SK-N-SH (cell line): ENCODE results near the gene ITGB6. TPM values are rescaled to one million over a fixed set of nuclear protein-coding genes. Genes with fewer than 3 reads are reported as not detected.

Source experiments
- CTCF ChIA-PET: fragments of 300-600, 350-600 bp; formaldehyde crosslinking; extraction: SDS; loops from one replicate; lab custom pipeline; 2021; lab: Yijun Ruan, JAX
- POLR2A ChIA-PET: fragments of 350-600 bp; sonication (Branson Sonifier 250); formaldehyde crosslinking; extraction: SDS; loops from one replicate; lab custom pipeline; 2020; ENCODE audit warnings: antibody characterized with exemption, inconsistent platforms; lab: Yijun Ruan, JAX
- DNase-seq: peaks from one replicate; pipeline ENCODE4 v3.0.0; 2012
- H2AFZ ChIP-seq: fragments of 200-600 bp; sonication (generic); 2 replicates; pipeline ENCODE4 v1.8.1; 2016; ENCODE audit warnings: antibody characterized with exemption, mild to moderate bottlenecking, low read depth
- H3F3A ChIP-seq: fragments of 200-600 bp; sonication (generic); replicated peaks from 2 replicates; pipeline ENCODE3; 2016; ENCODE audit warnings: antibody characterized with exemption, mild to moderate bottlenecking; ENCODE audit not compliant: insufficient read depth
- H3K27ac ChIP-seq, 2 experiments: fragments of 200-500 bp in 1 of 2; fragments of 200-600 bp in 1 of 2; sonication (Bioruptor generic) in 1 of 2; sonication (generic), shearing (Covaris generic) in 1 of 2; 2 replicates each; pipeline versions ENCODE4 v1.5.1 to v1.6.1; 2014 to 2016; ENCODE audit warnings: low read depth in 2 of 2, inconsistent platforms in 1 of 2, low read length in 1 of 2, mild to moderate bottlenecking in 1 of 2, mixed read lengths in 1 of 2
- H3K27me3 ChIP-seq: fragments of 200-600 bp; sonication (generic), shearing (Covaris generic); 2 replicates; pipeline ENCODE4 v1.6.1; 2016; ENCODE audit warnings: mixed run types; ENCODE audit not compliant: insufficient read depth
- H3K36me3 ChIP-seq, 2 experiments: fragments of 200-500 bp in 1 of 2; fragments of 200-600 bp in 1 of 2; sonication (Bioruptor generic) in 1 of 2; sonication (generic) in 1 of 2; replicated peaks in 1 of 2; 2 replicates each; pipeline versions ENCODE3 to v1.5.1; 2014 to 2016; ENCODE audit warnings: low read length in 1 of 2, mild to moderate bottlenecking in 1 of 2; ENCODE audit not compliant: insufficient read depth in 2 of 2, control insufficient read depth in 1 of 2
- H3K4me1 ChIP-seq, 2 experiments: fragments of 200-500 bp in 1 of 2; fragments of 200-600 bp in 1 of 2; sonication (Bioruptor generic) in 1 of 2; sonication (generic), shearing (Covaris generic) in 1 of 2; 2 replicates each; pipeline versions ENCODE4 v1.5.1 to v1.6.1; 2014 to 2016; ENCODE audit warnings: low read depth in 1 of 2, low read length in 1 of 2, mixed run types in 1 of 2; ENCODE audit not compliant: insufficient read depth in 2 of 2, control insufficient read depth in 1 of 2
- H3K4me2 ChIP-seq: fragments of 200-600 bp; sonication (generic), shearing (Covaris generic); 2 replicates; pipeline ENCODE4 v1.6.1; 2017; ENCODE audit warnings: mixed run types
- H3K4me3 ChIP-seq, 2 experiments: fragments of 200-500 bp in 1 of 2; fragments of 200-600 bp in 1 of 2; sonication (Bioruptor generic) in 1 of 2; sonication (generic), shearing (Covaris generic) in 1 of 2; 2 replicates each; pipeline versions ENCODE4 v1.5.1 to v1.8.1; 2014 to 2016; ENCODE audit warnings: low read depth in 2 of 2, inconsistent platforms in 1 of 2, low read length in 1 of 2, mild to moderate bottlenecking in 1 of 2, mixed read lengths in 1 of 2, moderate library complexity in 1 of 2
- H3K79me2 ChIP-seq: fragments of 200-600 bp; sonication (generic); 2 replicates; pipeline ENCODE4 v1.8.1; 2017; ENCODE audit warnings: mild to moderate bottlenecking; ENCODE audit not compliant: insufficient read depth
- H3K9ac ChIP-seq: fragments of 200-600 bp; sonication (generic); 2 replicates; pipeline ENCODE4 v1.6.1; 2017; ENCODE audit warnings: mixed run types
- H3K9me2 ChIP-seq: fragments of 200-600 bp; sonication (generic); 2 replicates; pipeline ENCODE4 v1.6.1; 2017; ENCODE audit warnings: mixed run types
- H3K9me3 ChIP-seq: fragments of 200-600 bp; sonication (generic); 2 replicates; pipeline ENCODE4 v1.6.1; 2017; ENCODE audit warnings: mixed run types, mild to moderate bottlenecking, moderate library complexity
- H4K20me1 ChIP-seq: fragments of 200-600 bp; sonication (generic); 2 replicates; pipeline ENCODE4 v1.6.1; 2017; ENCODE audit warnings: mild to moderate bottlenecking, mixed run types; ENCODE audit not compliant: insufficient read depth
- CTCF ChIP-seq: fragments of 200-600 bp; sonication (generic); IDR thresholded peaks from 2 replicates; pipeline ENCODE4 v1.6.1; 2017; ENCODE audit warnings: antibody characterized with exemption, mild to moderate bottlenecking, moderate library complexity
- FOXM1 ChIP-seq: IDR thresholded peaks from 2 replicates; pipeline ENCODE4 v1.4.0; 2012; ENCODE audit warnings: low read depth, mild to moderate bottlenecking
- IRF3 ChIP-seq: fragments of 150-350 bp; IDR thresholded peaks from 2 replicates; pipeline ENCODE4 v1.6.1; 2016; ENCODE audit warnings: mild to moderate bottlenecking, low read depth, low read length
- JUND ChIP-seq: IDR thresholded peaks from 2 replicates; pipeline ENCODE4 v1.4.0; 2012
- MAX ChIP-seq: IDR thresholded peaks from 2 replicates; pipeline ENCODE4 v1.4.0; 2012; ENCODE audit warnings: low read depth
- MEF2A ChIP-seq: IDR thresholded peaks from 2 replicates; pipeline ENCODE4 v1.4.0; 2012; ENCODE audit warnings: low read depth, borderline replicate concordance
- REST ChIP-seq: IDR thresholded peaks from 2 replicates; pipeline ENCODE4 v1.6.1; 2012; ENCODE audit warnings: mild to moderate bottlenecking, low read depth, low read length, moderate library complexity
- RFX5 ChIP-seq: IDR thresholded peaks from 2 replicates; pipeline ENCODE4 v1.6.1; 2012; ENCODE audit warnings: mild to moderate bottlenecking, improper control_type of control experiment, low read length
- RXRA ChIP-seq: IDR thresholded peaks from 2 replicates; pipeline ENCODE4 v1.4.0; 2012; ENCODE audit warnings: low read depth, mild to moderate bottlenecking, borderline replicate concordance
- TCF12 ChIP-seq: IDR thresholded peaks from 2 replicates; pipeline ENCODE4 v1.4.0; 2012
- WGBS: methylation state at CpG from one replicate; pipeline ENCODE4 v1.1.6; 2017; ENCODE audit warnings: low lambda C conversion rate; 5-methylcytosine and 5-hydroxymethylcytosine counted together
- polyA plus RNA-seq, 3 experiments: library from polyadenylated mRNA; depleted of rRNA; stranded (reverse); fragments of >200 nt; gene quantifications; 2 replicates each; pipeline ENCODE4 v1.2.3, GENCODE V29; 2012

Gene ITGB6
- polyA plus RNA-seq, 1 of the 3 experiments (the other 2 are of a cell fraction): 0.10 TPM

GRCh38 chr2:160222546-160223283 is 22.6 kb upstream of the ITGB6 start:
- Histone ChIP-seq H3K9me3 (no peaks in the 10 kb centered on the region), H3K79me2 (no peaks in the 10 kb centered on the region), H3K9me2 (no peaks in the 10 kb centered on the region), H3K9ac (no peak overlapping the region), H3K4me2 (no peak overlapping the region), H2AFZ (no peak overlapping the region), H3K4me3 (no peak overlapping the region), H3K36me3 (no peaks in the 10 kb centered on the region), H4K20me1 (no peaks in the 10 kb centered on the region), H3F3A (peaks cover 27% of the 10 kb centered on the region), H3K27ac (peak overlapping the region; percentile 96 to 98), H3K27me3 (no peaks in the 10 kb centered on the region), H3K4me1 (peaks cover 37 to 67% of the 10 kb centered on the region in 2 experiments)
- ChIA-PET CTCF (interaction anchor here (0.8 to 1.8 kb wide), 4 partner anchors 10 to 747 kb away, joined by 4 read pairs; no protein-coding TSS in a partner anchor), POLR2A (no interaction called here)
- no peak for TF ChIP-seq REST
- no peak for TF ChIP-seq JUND
- no peak for DNase-seq
- WGBS: 76% methylated on average over 7 of the region's 7 CpGs

GRCh38 chr2:160221391-160222276 is 21.6 kb upstream of the ITGB6 start:
- no peaks in the 10 kb centered on the region for H3K36me3 ChIP-seq
- H3K27ac ChIP-seq: peak overlapping the region in 1 of 2 experiments; percentile 98; a peak in 2 of 4 replicates
- WGBS: 73% methylated on average over 8 of the region's 12 CpGs
- peak overlapping the region; percentile 27; the same call in 1 of the 2 replicates for H2AFZ ChIP-seq
- H4K20me1 ChIP-seq: no peaks in the 10 kb centered on the region
- peak overlapping the region; percentile 22; the same call in 1 of the 2 replicates for H3K9ac ChIP-seq
- H3K9me2 ChIP-seq: no peaks in the 10 kb centered on the region
- H3K4me1 ChIP-seq: peaks cover 30 to 58% of the 10 kb centered on the region in 2 experiments
- DNase-seq: no peak
- 0 out of 2 replicates have a peak overlapping the region, but pooled peaks have one; percentile 16 for H3K4me2 ChIP-seq
- ChIA-PET CTCF (interaction anchor here (0.8 to 1.0 kb wide), 2 partner anchors 11 to 112 kb away, joined by 4 to 6 read pairs; no protein-coding TSS in a partner anchor), POLR2A (no interaction called here)
- no peak overlapping the region for H3K4me3 ChIP-seq
- no peaks in the 10 kb centered on the region for H3K27me3 ChIP-seq
- H3K79me2 ChIP-seq: no peaks in the 10 kb centered on the region
- TF ChIP-seq FOXM1: no peak
- TF ChIP-seq IRF3: no peak
- no peak for TF ChIP-seq MEF2A
- no peak for TF ChIP-seq CTCF
- peak; percentile 27; the same call in 1 of the 2 replicates for TF ChIP-seq TCF12
- TF ChIP-seq RXRA: no peak; the same call in 1 of the 2 replicates
- TF ChIP-seq MAX: peak; percentile 54
- 0 out of 2 replicates have a peak, but pooled peaks have one; percentile 19 for TF ChIP-seq REST
- TF ChIP-seq RFX5: no peak
- no peaks in the 10 kb centered on the region for H3K9me3 ChIP-seq
- peaks cover 23% of the 10 kb centered on the region for H3F3A ChIP-seq
